ENCODE results near the gene PRICKLE2.

PRICKLE2 gene

GRCh38 chr3:64237083-64237482, 11.8 kb upstream of the PRICKLE2 start:
- H3K4me3 ChIP-seq (ENCODE audit: low read length): no peak overlapping the region
- H2AFZ ChIP-seq (ENCODE audit: low read length): no peak overlapping the region
- no peaks in the 10 kb centered on the region for H3K9me2 ChIP-seq (replicated peaks; ENCODE audit: insufficient read depth, low read length)
- H3K4me1 ChIP-seq (ENCODE audit: low read length): no peaks in the 10 kb centered on the region
- no peak overlapping the region for H3K9ac ChIP-seq (ENCODE audit: low read length)
- TF ChIP-seq EZH2 (optimal IDR thresholded peaks at IDR 0.05; ENCODE audit: low read depth, low read length) (no peak), EZH2phosphoT487 (IDR thresholded peaks at IDR 0.05; ENCODE audit: low read length) (no peak), CTCF (IDR thresholded peaks at IDR 0.05; ENCODE audit: low read length) (no peak)
- no peaks in the 10 kb centered on the region for H3K9me3 ChIP-seq (replicated peaks; ENCODE audit: insufficient read depth, low read length)
- no peaks in the 10 kb centered on the region for H3K36me3 ChIP-seq (replicated peaks; ENCODE audit: insufficient read depth, low read length)
- no peaks in the 10 kb centered on the region for H3K79me2 ChIP-seq (ENCODE audit: low read length)
- H3K27me3 ChIP-seq (replicated peaks; ENCODE audit: insufficient read depth, low read length): no peaks in the 10 kb centered on the region
- H3K27ac ChIP-seq (ENCODE audit: low read length): no peak overlapping the region
- H3K4me2 ChIP-seq (ENCODE audit: low read depth, low read length): no peak overlapping the region
- DNase-seq: no peak
- H4K20me1 ChIP-seq (ENCODE audit: insufficient read depth, low read length): no peaks in the 10 kb centered on the region
- no peaks in the 10 kb centered on the region for H3F3A ChIP-seq (ENCODE audit: insufficient read depth, low read length)

- Histone ChIP-seq H3K79me2 (ENCODE audit: low read length) (no peaks in the 10 kb centered on the region), H3K4me3 (ENCODE audit: low read length) (no peak overlapping the region), H3K27me3 (replicated peaks; ENCODE audit: insufficient read depth, low read length) (no peaks in the 10 kb centered on the region), H3K36me3 (replicated peaks; ENCODE audit: insufficient read depth, low read length) (no peaks in the 10 kb centered on the region), H3K9ac (ENCODE audit: low read length) (no peak overlapping the region), H3K4me1 (ENCODE audit: low read length) (no peaks in the 10 kb centered on the region), H3K4me2 (ENCODE audit: low read depth, low read length) (no peak overlapping the region), H3K27ac (ENCODE audit: low read length) (no peak overlapping the region), H2AFZ (ENCODE audit: low read length) (no peak overlapping the region), H4K20me1 (ENCODE audit: insufficient read depth, low read length) (no peaks in the 10 kb centered on the region), H3K9me2 (replicated peaks; ENCODE audit: insufficient read depth, low read length) (no peaks in the 10 kb centered on the region), H3K9me3 (replicated peaks; ENCODE audit: insufficient read depth, low read length) (no peaks in the 10 kb centered on the region), H3F3A (ENCODE audit: insufficient read depth, low read length) (no peaks in the 10 kb centered on the region)
- no peak for DNase-seq
- TF ChIP-seq EZH2 (optimal IDR thresholded peaks at IDR 0.05; ENCODE audit: low read depth, low read length): no peak
- no peak for TF ChIP-seq EZH2phosphoT487 (IDR thresholded peaks at IDR 0.05; ENCODE audit: low read length)
- TF ChIP-seq CTCF (IDR thresholded peaks at IDR 0.05; ENCODE audit: low read length): no peak
Measured at GRCh38 chr3:64235605-64236004, 10.3 kb upstream of the PRICKLE2 start.

GRCh38 chr3:64234571-64234970, 9.3 kb upstream of the PRICKLE2 start:
- Histone ChIP-seq H3K4me3 (ENCODE audit: low read length) (no peak overlapping the region), H3K9me3 (replicated peaks; ENCODE audit: insufficient read depth, low read length) (no peaks in the 10 kb centered on the region), H3K9ac (ENCODE audit: low read length) (no peak overlapping the region), H3K27ac (ENCODE audit: low read length) (no peak overlapping the region), H3K27me3 (replicated peaks; ENCODE audit: insufficient read depth, low read length) (no peaks in the 10 kb centered on the region), H3K9me2 (replicated peaks; ENCODE audit: insufficient read depth, low read length) (no peaks in the 10 kb centered on the region), H4K20me1 (ENCODE audit: insufficient read depth, low read length) (no peaks in the 10 kb centered on the region), H3F3A (ENCODE audit: insufficient read depth, low read length) (no peaks in the 10 kb centered on the region), H3K4me2 (ENCODE audit: low read depth, low read length) (no peak overlapping the region), H3K4me1 (ENCODE audit: low read length) (no peaks in the 10 kb centered on the region), H2AFZ (ENCODE audit: low read length) (no peak overlapping the region), H3K79me2 (ENCODE audit: low read length) (no peaks in the 10 kb centered on the region), H3K36me3 (replicated peaks; ENCODE audit: insufficient read depth, low read length) (no peaks in the 10 kb centered on the region)
- DNase-seq: no peak
- TF ChIP-seq EZH2phosphoT487 (IDR thresholded peaks at IDR 0.05; ENCODE audit: low read length) (no peak), EZH2 (optimal IDR thresholded peaks at IDR 0.05; ENCODE audit: low read depth, low read length) (no peak), CTCF (IDR thresholded peaks at IDR 0.05; ENCODE audit: low read length) (no peak)

Measured in MM.1S (cell line).